NCI-H748 (cell line): Measurements from ENCODE around the gene ANKRD13C.

Experiments used
- DNase-seq: peaks from one replicate; lab custom pipeline; 2025; ENCODE audit not compliant: unreplicated experiment; lab: John Stamatoyannopoulos, UW

Gene ANKRD13C

GRCh38 chr1:70221238-70222121 is 133.0 kb downstream of the ANKRD13C start, which contains the start of gene SRSF11:
SRSF11 (plus strand) TSS chr1:70221380; CDS start chr1:70221637, 257 bp downstream.
- peak; percentile 96 for DNase-seq

- DNase-seq, result no peak
Measured at GRCh38 chr1:70220517-70221237, 133.8 kb downstream of the ANKRD13C start.

GRCh38 chr1:70220015-70220414 is 134.5 kb downstream of the ANKRD13C start:
- DNase-seq, result no peak

GRCh38 chr1:70211541-70211940 is 143.0 kb downstream of the ANKRD13C start:
- DNase-seq, result no peak

GRCh38 chr1:70210820-70211219 is 143.7 kb downstream of the ANKRD13C start:
- no peak for DNase-seq
